ENCODE measurements around the gene MSTN. TPM values are rescaled to one million over a fixed set of nuclear protein-coding genes. Genes with fewer than 3 reads are reported as not detected.

MSTN gene
- total RNA-seq, 6 experiments from 2014 or later = not detected

DNA sequence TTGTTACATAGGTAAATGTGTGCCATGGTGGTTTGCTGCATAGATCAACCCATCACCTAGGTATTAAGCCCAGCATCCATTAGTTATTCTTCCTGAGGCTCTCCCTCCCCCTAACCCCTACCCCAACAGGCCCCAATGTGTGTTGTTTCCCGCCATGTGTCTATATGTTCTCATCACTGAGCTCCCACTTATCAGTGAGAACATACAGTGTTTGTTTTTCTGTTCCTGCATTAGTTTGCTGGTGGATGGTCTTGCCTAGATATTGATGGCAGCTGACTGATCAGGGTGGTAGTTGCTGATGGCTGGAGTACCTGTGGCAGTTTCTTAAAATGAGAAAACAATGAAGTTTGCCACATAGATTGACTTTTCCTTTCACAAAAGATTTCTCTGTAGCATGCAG is 34.6 kb upstream of the MSTN start:
- no peaks in the 10 kb centered on the region for H3K4me1 Mint-ChIP-seq (ENCODE audit: low read depth)
- H3K36me3 Mint-ChIP-seq (ENCODE audit: low read depth) = 0 out of 2 replicates have a peak, but pooled peaks cover 6% of the 10 kb centered on the region
- peaks cover 7% of the 10 kb centered on the region for H3K27me3 Mint-ChIP-seq (ENCODE audit: insufficient read depth)
- H3K9me3 Mint-ChIP-seq = peaks cover 12% of the 10 kb centered on the region; the same call in 1 of the 2 replicates
- no peak overlapping the region for H3K4me3 Mint-ChIP-seq
- H3K27ac Mint-ChIP-seq = no peak overlapping the region
- no peak for DNase-seq
- TF ChIP-seq, protein P1, sequence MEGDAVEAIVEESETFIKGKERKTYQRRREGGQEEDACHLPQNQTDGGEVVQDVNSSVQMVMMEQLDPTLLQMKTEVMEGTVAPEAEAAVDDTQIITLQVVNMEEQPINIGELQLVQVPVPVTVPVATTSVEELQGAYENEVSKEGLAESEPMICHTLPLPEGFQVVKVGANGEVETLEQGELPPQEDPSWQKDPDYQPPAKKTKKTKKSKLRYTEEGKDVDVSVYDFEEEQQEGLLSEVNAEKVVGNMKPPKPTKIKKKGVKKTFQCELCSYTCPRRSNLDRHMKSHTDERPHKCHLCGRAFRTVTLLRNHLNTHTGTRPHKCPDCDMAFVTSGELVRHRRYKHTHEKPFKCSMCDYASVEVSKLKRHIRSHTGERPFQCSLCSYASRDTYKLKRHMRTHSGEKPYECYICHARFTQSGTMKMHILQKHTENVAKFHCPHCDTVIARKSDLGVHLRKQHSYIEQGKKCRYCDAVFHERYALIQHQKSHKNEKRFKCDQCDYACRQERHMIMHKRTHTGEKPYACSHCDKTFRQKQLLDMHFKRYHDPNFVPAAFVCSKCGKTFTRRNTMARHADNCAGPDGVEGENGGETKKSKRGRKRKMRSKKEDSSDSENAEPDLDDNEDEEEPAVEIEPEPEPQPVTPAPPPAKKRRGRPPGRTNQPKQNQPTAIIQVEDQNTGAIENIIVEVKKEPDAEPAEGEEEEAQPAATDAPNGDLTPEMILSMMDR (IDR thresholded peaks at IDR 0.05) = no peak

- Mint-ChIP-seq H3K27ac (no peak overlapping the region), H3K4me1 (ENCODE audit: low read depth) (no peaks in the 10 kb centered on the region), H3K36me3 (ENCODE audit: low read depth) (0 out of 2 replicates have a peak, but pooled peaks cover 6% of the 10 kb centered on the region), H3K27me3 (ENCODE audit: insufficient read depth) (peaks cover 4% of the 10 kb centered on the region), H3K9me3 (peaks cover 6% of the 10 kb centered on the region; the same call in 1 of the 2 replicates), H3K4me3 (no peak overlapping the region)
- no peak for DNase-seq
- TF ChIP-seq, protein P1 (IDR thresholded peaks at IDR 0.05) = no peak
These were observed 31.9 kb upstream of the MSTN start for GRCh38 chr2:190094316-190094871.

DNA sequence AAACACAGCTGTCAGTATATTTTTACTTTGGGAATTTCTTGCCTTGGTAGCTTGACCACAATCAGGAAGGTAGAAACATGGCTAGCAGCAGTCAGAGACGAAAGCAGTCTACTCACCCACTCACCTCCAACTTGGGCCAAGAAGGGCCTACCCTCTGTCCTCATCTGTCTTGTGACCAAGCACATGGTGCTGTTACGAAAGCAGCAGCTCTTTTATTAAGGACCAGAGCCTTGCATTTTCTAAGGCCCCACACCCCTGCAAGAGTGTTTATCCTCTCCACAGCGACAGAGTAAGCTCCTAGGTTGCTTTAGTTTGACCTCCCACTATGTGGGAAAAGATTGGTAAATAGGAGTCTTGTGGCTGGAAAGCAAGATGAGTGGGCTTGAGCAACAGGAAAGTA is 31.3 kb upstream of the MSTN start:
- no peak overlapping the region for H3K27ac Mint-ChIP-seq
- no peak for DNase-seq

GRCh38 chr2:190090148-190090547 is 27.6 kb upstream of the MSTN start:
- Mint-ChIP-seq H3K36me3 (ENCODE audit: low read depth) (no peaks in the 10 kb centered on the region), H3K4me1 (ENCODE audit: low read depth) (no peaks in the 10 kb centered on the region), H3K4me3 (no peak overlapping the region), H3K27ac (no peak overlapping the region), H3K27me3 (ENCODE audit: insufficient read depth) (no peaks in the 10 kb centered on the region), H3K9me3 (no peaks in the 10 kb centered on the region)
- TF ChIP-seq, protein P1 (IDR thresholded peaks at IDR 0.05) = no peak
- DNase-seq = no peak

More for the DNA sequence above, 31.3 kb upstream of the MSTN start:
- Mint-ChIP-seq H3K27me3 (ENCODE audit: insufficient read depth) (peaks cover 4% of the 10 kb centered on the region), H3K36me3 (ENCODE audit: low read depth) (0 out of 2 replicates have a peak, but pooled peaks cover 3% of the 10 kb centered on the region), H3K9me3 (peaks cover 5% of the 10 kb centered on the region; the same call in 1 of the 2 replicates), H3K4me3 (no peak overlapping the region), H3K4me1 (ENCODE audit: low read depth) (no peaks in the 10 kb centered on the region)
- TF ChIP-seq, protein P1 (IDR thresholded peaks at IDR 0.05) = no peak

GRCh38 chr2:190088917-190089316 is 26.4 kb upstream of the MSTN start:
- Mint-ChIP-seq H3K36me3 (ENCODE audit: low read depth) (no peaks in the 10 kb centered on the region), H3K9me3 (no peaks in the 10 kb centered on the region), H3K4me3 (no peak overlapping the region), H3K4me1 (ENCODE audit: low read depth) (no peaks in the 10 kb centered on the region), H3K27ac (no peak overlapping the region), H3K27me3 (ENCODE audit: insufficient read depth) (no peaks in the 10 kb centered on the region)
- TF ChIP-seq, protein P1 (IDR thresholded peaks at IDR 0.05) = peak; percentile 90
- DNase-seq = peak; percentile 65

Data from HFFc6 (cell line).